Fibroblast of the conjunctiva (primary cell): ENCODE measurements around the gene PLXNA4.
A peak's percentile ranks its signal among the peaks of the same experiment; 100 is the strongest.

Experiments
- DNase-seq: peaks from one replicate; pipeline ENCODE4 v3.0.0-alpha.2; 2010; ENCODE audit warnings: low read depth

PLXNA4 gene

GRCh38 chr7:132351954-132352499, 224.2 kb downstream of the PLXNA4 start:
- no peak for DNase-seq

DNA sequence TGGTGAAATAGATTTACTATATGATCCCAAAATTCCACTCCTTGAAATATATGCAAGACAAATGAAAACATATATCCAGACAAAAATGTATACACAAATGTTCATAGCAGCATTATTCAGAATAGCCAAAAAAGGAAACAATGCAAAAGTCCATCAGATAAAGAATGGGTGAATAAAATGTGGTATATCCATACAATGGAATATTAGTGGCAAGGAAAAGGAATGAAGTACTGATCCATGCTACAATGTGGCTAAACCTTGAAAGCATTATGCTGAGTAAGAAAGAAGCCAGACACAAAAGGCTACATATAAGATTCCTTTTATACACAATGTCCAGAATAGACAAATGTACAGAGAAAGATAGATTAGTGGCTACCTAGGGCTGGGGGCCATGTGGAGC, 225.5 kb downstream of the PLXNA4 start:
- no peak for DNase-seq

DNA sequence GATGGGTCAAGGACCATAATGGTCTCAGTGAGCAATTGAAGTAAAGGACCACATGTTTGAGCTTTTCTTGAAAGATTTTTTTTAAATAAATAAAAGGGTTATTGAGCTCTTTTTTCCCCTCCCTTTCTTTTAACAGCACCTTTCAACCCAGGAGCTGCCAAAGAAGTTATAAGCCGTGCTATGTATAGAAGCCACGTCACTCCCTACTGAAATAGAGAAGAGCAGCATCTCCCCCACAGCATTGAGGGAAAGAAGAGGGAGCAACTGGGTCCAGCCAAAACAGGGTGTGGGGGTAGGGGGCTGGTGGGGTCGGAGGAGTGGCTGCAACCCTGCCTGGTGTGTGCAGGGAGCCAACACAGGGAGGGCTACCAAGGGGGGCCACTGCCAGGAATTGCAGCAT, 227.2 kb downstream of the PLXNA4 start:
- DNase-seq: no peak

DNA sequence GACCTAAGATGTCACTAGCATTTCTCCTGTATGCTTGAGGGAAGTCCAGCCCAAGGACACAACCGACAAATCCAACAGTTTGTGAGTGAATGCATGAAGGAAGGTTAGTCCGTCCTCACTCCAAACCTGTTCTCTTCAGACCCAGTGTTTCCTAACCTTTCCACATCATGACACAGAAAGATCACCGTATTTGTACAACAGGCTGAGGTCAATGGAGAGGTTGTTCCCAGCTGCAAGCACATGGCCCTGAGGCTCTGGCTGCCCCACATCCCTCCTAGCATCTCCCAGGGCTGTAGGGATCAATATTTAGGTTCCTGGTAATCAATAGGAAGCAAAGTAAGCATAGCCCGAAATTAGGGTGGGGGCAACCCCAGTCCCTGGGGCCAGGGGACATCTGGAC, 227.9 kb downstream of the PLXNA4 start:
- no peak for DNase-seq

GRCh38 chr7:132347858-132348257, 228.4 kb downstream of the PLXNA4 start:
- no peak for DNase-seq

- no peak for DNase-seq
These were observed 229.1 kb downstream of the PLXNA4 start for GRCh38 chr7:132347123-132347522.

DNA sequence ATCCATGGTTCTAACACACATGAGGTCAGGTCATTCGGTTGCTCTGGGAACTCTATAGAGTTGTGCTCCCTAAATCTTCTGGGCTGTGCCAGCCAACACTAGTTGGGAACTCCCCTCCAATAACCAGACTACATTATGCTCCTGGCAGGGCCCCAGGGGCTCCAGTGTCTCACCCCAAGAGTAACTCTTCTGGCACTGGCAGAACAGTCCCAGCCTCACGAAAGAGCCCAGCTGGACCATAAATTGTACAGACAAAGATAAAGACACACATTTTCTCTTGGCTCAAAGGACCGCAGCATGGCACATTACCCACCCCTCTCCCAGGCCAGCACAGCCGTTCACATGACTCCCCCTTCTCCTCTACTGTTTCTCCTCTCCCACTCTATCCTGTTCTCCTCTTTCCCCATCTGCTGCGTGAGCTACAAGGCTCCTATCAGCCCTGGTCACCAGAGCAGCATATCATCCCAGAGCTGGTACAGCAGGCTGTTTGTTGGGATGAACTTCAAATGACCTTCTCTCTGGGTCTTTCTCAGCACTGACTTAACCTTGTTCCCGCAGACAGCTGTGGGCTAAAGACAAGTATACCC, 230.6 kb downstream of the PLXNA4 start:
- no peak for DNase-seq

- no peak for DNase-seq
These were observed 231.2 kb downstream of the PLXNA4 start for GRCh38 chr7:132345030-132345429.

GRCh38 chr7:132343199-132343598, 233.1 kb downstream of the PLXNA4 start:
- no peak for DNase-seq

- DNase-seq: no peak
These were observed 238.7 kb downstream of the PLXNA4 start for GRCh38 chr7:132337450-132338080.

- DNase-seq: no peak
These were observed 239.5 kb downstream of the PLXNA4 start for GRCh38 chr7:132336797-132337196.

DNA sequence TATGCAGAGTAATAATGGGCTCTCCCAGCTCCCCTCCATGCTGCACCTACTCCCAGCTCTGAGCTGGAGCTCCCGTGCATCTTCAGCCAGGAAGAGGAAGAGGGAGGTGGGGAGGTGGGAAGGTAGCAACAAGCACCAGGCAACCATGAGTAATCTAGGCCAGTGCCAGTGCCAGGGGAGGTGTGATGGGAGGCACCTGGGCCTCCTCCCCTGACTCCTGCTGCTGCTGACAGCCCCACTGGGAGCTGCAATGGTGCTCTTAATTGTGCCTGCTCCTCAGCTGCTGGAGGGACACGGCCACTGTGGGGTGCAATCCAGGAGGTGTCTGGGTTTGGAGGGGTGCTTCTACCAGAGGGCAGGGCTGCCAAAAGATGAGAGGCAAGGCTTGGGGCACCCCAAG, 243.0 kb downstream of the PLXNA4 start:
- no peak for DNase-seq

GRCh38 chr7:132328760-132329159, 247.5 kb downstream of the PLXNA4 start:
- no peak for DNase-seq

DNA sequence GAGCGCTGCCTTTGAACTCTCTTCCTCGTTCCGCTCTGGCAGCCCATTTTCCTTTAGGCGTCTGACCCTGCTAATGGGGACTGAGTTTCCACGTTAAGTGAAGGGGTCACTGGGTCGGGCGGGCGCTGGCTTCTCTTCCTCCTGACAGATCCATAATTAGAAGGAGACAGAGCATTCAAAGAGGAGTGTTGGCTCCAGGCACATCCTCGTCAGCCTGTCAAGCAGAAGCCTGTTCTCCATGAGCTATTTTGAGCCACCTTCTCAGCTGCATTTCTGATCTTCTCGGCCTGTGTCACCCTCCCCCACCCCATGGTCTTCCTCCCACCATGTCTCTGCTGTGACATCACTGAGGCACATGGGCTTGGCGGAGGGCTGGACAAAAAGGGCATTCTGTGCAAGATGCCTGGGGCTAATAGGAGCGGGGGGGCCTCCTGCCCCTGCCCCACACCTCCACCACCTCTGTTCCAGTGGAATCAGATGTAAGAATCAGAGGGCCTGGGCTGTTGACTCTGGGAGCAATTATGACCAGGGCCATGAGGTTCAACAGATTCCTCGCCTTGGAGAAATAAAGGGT, 248.1 kb downstream of the PLXNA4 start:
- DNase-seq: no peak

GRCh38 chr7:132326878-132327589, 249.2 kb downstream of the PLXNA4 start:
- DNase-seq: no peak

DNA sequence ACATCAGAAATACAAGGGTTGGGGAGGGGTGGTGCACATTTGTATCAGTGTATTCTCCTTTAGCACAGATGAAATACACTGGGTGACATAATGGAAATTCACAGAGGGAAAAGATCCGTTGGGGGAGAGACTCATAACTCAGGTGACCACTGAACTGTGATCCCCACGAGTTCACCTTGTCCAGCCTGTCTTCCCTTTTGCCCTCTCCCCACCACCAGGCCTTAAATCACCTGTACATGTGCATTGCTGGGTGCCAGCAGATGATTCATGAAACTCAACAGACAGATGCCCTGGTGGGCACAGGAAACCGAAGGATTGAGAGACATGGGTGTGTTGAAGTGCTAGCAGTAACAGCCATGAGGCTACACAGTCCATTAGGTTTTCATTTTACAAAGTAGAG, 253.3 kb downstream of the PLXNA4 start:
- no peak for DNase-seq

GRCh38 chr7:132321387-132321786, 254.9 kb downstream of the PLXNA4 start:
- DNase-seq: no peak

DNA sequence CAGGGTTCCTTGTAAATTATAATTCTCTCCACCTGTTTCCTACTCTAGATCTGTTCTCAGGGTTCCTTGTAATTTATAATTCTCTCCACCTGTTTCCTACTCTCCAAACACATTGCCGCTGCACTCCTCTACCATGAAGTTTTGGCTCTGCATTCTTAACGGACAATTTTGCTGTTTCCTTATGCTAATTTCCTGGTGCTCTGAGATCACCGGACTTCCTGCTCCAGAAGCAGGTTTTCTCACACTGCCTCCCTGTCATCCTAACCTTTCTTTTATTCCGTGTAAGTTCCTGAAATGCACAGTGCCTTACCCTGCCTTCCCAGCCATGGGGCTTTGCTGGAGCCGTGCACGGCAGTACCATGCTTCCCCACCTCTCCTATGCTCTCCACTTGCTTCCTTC, 256.8 kb downstream of the PLXNA4 start:
- DNase-seq: no peak

GRCh38 chr7:132318352-132319318, 257.6 kb downstream of the PLXNA4 start:
- DNase-seq: peak; percentile 72

GRCh38 chr7:132317701-132318351, 258.4 kb downstream of the PLXNA4 start:
- no peak for DNase-seq

GRCh38 chr7:132312531-132313055, 263.7 kb downstream of the PLXNA4 start:
- no peak for DNase-seq
